GM12878 (cell line): Measurements from ENCODE around the gene SASH3.

Experiments used
- BRCA1 ChIP-seq: IDR thresholded peaks from 2 replicates; pipeline ENCODE4 v1.6.1; 2011; ENCODE audit warnings: low read depth, low read length, improper control_type of control experiment
- CEBPB ChIP-seq, 2 experiments: fragments of 150-350 bp in 1 of 2; IDR thresholded peaks; 2 replicates each; pipeline ENCODE4 v1.6.1; 2012 to 2014; ENCODE audit warnings: low read depth in 2 of 2, low read length in 2 of 2, borderline replicate concordance in 1 of 2, inconsistent platforms in 1 of 2
- CHD1 ChIP-seq: IDR thresholded peaks from 2 replicates; pipeline ENCODE4 v1.6.1; 2012; ENCODE audit warnings: low read depth, low read length, improper control_type of control experiment
- EGR1 ChIP-seq, 2 experiments: IDR thresholded peaks; 1 replicate in 1 of 2; 2 replicates in 1 of 2; pipeline ENCODE4 v1.6.1; 2011 to 2012; ENCODE audit warnings: low read depth in 2 of 2, low read length in 2 of 2, borderline replicate concordance in 1 of 2, mild to moderate bottlenecking in 1 of 2, moderate library complexity in 1 of 2
- REST ChIP-seq: IDR thresholded peaks from 2 replicates; pipeline ENCODE4 v1.6.1; 2012; ENCODE audit warnings: mild to moderate bottlenecking, low read depth, low read length

GRCh38 chrX:129785160-129785947, 5.6 kb downstream of the SASH3 start:
- TF ChIP-seq REST (no peak), EGR1 (IDR thresholded peaks at IDR 0.05; ENCODE audit: borderline replicate concordance in 1 of 2, low read depth in 2 of 2, low read length in 2 of 2) (no peak), BRCA1 (no peak), CEBPB (IDR thresholded peaks at IDR 0.05; ENCODE audit: borderline replicate concordance in 1 of 2, low read depth in 2 of 2, low read length in 2 of 2) (no peak), CHD1 (no peak)
